Loucy (cell line): Measurements from ENCODE around the gene NRXN3.

Source experiments
- EZH2phosphoT487 ChIP-seq: fragments of 200-600 bp; IDR thresholded peaks from 2 replicates; pipeline ENCODE4 v1.6.1; 2018; ENCODE audit warnings: antibody characterized with exemption, mild to moderate bottlenecking, moderate library complexity, borderline replicate concordance
- TF ChIP-seq, protein P1 (sequence below): fragments of 200-600 bp; sonication (generic); conservative IDR thresholded peaks from 2 replicates; pipeline ENCODE4 v1.5.1; 2014; ENCODE audit warnings: mild to moderate bottlenecking, antibody characterized with exemption, low read length

DNA sequence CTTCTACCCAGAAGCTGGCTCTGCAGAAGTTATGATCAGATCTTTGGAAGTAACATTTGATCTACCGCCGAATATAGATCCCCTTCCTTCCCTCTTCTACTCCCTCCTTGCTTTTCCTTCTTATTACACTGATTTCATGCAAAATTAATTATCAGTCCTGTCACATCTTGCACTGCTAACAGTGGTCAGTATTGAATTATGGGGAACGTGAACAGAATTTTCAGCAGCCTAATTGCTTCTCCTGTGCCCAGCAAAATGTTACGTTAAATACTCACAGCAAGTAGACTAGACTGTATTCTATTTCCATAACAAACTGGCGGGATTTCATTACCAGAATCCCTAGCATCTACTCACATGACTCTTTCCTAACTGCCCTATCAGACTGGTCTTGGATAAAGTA lies 1444.3 kb downstream of the NRXN3 start:
- TF ChIP-seq, protein P1, sequence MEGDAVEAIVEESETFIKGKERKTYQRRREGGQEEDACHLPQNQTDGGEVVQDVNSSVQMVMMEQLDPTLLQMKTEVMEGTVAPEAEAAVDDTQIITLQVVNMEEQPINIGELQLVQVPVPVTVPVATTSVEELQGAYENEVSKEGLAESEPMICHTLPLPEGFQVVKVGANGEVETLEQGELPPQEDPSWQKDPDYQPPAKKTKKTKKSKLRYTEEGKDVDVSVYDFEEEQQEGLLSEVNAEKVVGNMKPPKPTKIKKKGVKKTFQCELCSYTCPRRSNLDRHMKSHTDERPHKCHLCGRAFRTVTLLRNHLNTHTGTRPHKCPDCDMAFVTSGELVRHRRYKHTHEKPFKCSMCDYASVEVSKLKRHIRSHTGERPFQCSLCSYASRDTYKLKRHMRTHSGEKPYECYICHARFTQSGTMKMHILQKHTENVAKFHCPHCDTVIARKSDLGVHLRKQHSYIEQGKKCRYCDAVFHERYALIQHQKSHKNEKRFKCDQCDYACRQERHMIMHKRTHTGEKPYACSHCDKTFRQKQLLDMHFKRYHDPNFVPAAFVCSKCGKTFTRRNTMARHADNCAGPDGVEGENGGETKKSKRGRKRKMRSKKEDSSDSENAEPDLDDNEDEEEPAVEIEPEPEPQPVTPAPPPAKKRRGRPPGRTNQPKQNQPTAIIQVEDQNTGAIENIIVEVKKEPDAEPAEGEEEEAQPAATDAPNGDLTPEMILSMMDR: no peak
- TF ChIP-seq EZH2phosphoT487: no peak
